CD4-positive, alpha-beta T cell treated with Interleukin-15 for 1 hour (primary cell): ENCODE results near the gene HRAS.
A peak's percentile ranks its signal among the peaks of the same experiment; 100 is the strongest.

ENCODE experiments used
- DNase-seq: peaks from one replicate; pipeline ENCODE4 v3.0.0-alpha.2; 2020

HRAS gene

DNA sequence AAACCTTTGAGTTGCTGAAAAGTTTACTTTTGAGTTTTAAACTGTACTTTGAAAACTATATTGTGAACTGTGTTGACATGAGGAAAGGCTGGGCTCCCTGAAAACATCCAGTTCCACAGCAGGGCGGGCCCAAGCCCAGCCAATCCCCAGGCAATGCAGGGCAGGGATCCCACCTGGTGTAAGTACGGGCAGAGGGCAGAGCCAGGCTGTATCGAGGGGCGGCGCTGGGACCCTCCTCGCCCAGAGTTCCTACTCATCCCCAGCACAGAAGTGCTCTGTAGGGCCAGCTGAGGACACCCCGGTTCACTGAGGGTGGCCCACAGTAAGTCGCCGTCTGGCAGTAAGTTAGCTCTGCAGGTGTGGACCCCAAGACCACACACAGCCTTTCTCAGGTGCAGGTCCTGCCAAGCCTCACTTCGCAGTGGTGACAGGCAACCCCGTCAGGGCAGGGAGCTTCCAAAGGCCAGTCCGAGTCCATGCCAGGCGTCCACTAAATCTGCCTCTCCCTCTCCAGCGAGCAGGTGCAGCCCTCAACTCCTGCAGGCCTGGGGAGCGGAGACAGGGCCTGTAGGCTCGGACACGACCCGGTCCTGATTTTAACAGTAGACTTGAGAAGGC, 31.7 kb upstream of the HRAS start:
- DNase-seq, result no peak

- no peak for DNase-seq
Observed at GRCh38 chr11:565921-566509, 30.6 kb upstream of the HRAS start.

- DNase-seq, result no peak
Observed at GRCh38 chr11:563812-564578, 28.6 kb upstream of the HRAS start.

- DNase-seq, result no peak
Observed at GRCh38 chr11:563066-563811, 27.9 kb upstream of the HRAS start.

GRCh38 chr11:562046-562645, 26.8 kb upstream of the HRAS start:
- DNase-seq, result no peak

- no peak for DNase-seq
Observed at GRCh38 chr11:561148-562003, 26.0 kb upstream of the HRAS start.

DNA sequence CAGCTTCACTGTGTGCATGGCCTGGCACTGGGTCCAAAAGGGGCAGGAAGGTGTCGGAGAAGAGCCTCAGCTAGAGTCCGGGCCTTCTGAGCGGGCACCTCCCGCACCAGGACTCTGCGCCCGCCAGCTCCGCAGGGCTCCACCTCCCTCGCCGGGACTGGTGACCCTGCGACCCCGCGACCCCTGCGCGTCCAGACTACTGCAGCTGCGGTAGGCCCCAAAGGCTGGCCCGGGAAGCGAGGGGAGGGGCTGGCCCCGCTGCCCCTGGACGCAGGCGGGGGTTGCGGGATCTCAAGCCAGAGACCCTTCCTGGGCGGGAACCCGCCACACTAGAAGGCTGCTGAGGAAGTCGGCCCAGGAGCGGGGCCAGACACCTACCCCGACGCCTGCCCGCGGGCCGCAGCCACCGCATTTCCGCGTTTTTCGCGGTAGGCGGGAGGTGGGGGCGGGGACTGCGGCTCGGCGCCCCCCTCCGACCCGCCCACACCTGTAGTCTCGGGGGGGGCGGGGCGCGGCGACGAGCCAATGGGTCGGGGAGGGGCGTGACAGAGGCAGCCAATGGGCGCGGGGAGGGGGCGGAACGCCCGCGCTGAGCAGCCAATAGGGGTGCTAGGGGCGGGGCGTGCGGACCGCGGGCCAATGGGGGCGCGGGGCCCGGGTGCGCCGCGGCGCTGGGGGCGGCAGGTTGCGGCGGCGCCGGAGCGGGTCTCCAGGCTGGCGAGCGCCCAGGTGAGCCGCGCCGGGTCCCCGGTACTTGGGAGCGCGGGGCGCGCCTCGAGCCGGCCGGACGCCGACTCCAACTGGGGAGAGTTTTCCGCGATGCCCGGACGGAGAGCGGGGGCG, 25.1 kb upstream of the HRAS start, which contains the start of the genes LMNTD2 and RASSF7:
Gene LMNTD2 (minus strand): TSS at position 434 of the 843 bp plus-strand sequence. CDS start 22 bp downstream, at position 412.
Gene RASSF7 (plus strand): TSS at position 666 of the 843 bp plus-strand sequence. CDS start 799 bp downstream, outside the sequence.
- peak; percentile 93 for DNase-seq

GRCh38 chr11:559712-560304, 24.4 kb upstream of the HRAS start:
- DNase-seq, result no peak

GRCh38 chr11:559020-559620, 23.7 kb upstream of the HRAS start:
- DNase-seq, result no peak

- DNase-seq, result no peak
Observed at GRCh38 chr11:558503-558902, 23.1 kb upstream of the HRAS start.

DNA sequence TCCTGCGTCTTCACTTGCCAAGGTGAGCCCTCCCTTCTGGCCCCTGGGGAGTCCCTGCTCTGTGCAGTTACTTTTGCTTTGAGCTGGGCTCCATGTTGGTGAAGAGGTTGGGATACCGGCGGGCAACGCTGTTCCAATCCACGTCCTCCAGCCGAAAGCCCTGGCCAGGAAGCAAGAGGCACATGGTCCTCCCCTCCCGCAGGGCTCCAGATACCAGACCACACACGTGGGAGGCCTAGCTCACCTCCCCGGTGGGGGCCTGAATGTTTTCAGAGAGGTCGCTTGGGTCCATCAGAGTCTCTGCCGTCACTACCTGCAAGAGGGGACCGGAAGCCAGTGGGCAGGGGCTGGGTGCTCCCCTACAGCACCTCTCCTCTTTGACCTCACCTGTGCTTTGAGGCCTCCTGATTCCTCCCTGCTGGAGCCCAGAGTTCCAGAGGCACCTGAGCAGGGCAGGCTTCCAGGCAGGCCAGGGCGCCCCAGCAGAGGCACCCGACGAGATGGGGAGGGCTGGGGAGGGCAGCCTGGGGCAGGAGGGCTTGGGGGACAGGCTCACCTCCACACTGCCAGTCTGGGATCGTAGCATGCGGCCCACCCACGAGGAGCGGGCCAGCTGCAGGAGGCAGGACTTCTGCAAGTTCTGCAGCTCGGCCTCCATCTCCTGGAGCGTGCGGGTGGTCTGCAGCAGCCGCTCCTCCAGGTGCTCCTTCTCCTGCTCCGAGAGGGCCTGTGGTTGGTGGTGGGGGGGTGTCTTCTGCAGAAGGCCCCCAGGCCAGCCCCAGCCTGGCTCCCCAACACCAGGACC, 22.2 kb upstream of the HRAS start:
- no peak for DNase-seq

GRCh38 chr11:556662-557256, 21.4 kb upstream of the HRAS start:
- DNase-seq, result no peak

GRCh38 chr11:555780-556661, 20.6 kb upstream of the HRAS start:
- no peak for DNase-seq

- no peak for DNase-seq
Observed at GRCh38 chr11:555227-555779, 19.9 kb upstream of the HRAS start.

DNA sequence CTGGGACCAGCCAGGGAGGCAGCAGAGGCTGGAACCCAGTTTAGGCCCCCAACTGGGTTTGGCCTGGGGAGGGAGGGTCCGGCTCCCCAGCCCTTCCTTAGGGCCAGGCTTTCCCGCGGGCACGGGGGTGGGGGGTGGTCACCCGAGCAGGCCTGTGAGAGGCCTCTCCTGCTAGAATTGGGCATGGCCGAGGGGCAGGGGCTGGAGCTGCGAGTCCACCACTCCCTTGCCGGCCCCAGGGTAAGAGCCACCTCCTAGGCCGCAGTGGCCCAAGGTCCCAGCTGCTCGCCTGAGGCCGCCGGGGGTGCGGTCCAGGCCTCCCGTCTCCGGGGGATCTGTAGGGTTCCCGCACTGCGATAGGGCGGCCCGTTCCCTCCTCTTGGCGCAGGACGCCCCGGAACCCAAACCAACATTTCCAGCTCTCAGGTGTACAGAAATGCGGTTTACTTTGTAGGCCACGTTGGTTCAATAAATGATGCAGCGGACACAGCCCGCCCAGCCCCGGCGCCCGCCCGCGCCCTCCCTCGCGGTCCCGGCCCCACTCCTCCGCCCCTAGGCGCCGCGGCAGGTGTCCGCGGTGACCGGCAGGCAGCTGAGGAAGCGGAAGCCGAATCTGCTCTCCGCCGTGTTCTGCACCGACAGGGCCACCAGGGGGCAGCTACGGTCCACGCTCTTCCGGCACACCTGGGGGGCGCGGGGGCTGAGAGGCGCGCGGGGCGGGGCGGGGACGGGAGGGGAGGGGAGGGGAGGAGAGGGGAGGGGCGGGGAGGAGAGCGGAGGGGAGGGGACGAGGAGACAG, 19.3 kb upstream of the HRAS start:
- peak; percentile 78 for DNase-seq

- DNase-seq, result no peak
Observed at GRCh38 chr11:553988-554340, 18.6 kb upstream of the HRAS start.
